ENCODE results near the gene IDH3G.

The IDH3G gene

GRCh38 chrX:153806999-153807575, 12.9 kb upstream of the IDH3G start:
- ATAC-seq (replicated peaks; ENCODE audit: extremely low read depth, poor library complexity, severe bottlenecking) (no peak), DNase-seq (ENCODE audit: low spot score in 2 of 2) (no peak)
- no peak overlapping the region for H3K27ac Mint-ChIP-seq (ENCODE audit: low read depth)
- H3K9me3 Mint-ChIP-seq, result no peaks in the 10 kb centered on the region
- H3K36me3 Mint-ChIP-seq (ENCODE audit: insufficient read depth), result peaks cover 5% of the 10 kb centered on the region
- no peak overlapping the region for H3K4me3 Mint-ChIP-seq
- H3K4me1 Mint-ChIP-seq, result no peaks in the 10 kb centered on the region
- no peaks in the 10 kb centered on the region for H3K27me3 Mint-ChIP-seq

GRCh38 chrX:153805436-153805835, 11.3 kb upstream of the IDH3G start:
- ATAC-seq (replicated peaks; ENCODE audit: extremely low read depth, poor library complexity, severe bottlenecking) (no peak), DNase-seq (ENCODE audit: low spot score in 2 of 2) (no peak)
- Mint-ChIP-seq H3K27ac (ENCODE audit: low read depth) (no peak overlapping the region), H3K4me1 (no peaks in the 10 kb centered on the region), H3K27me3 (no peaks in the 10 kb centered on the region), H3K36me3 (ENCODE audit: insufficient read depth) (peaks cover 6% of the 10 kb centered on the region), H3K4me3 (no peak overlapping the region), H3K9me3 (no peaks in the 10 kb centered on the region)

- no peak for ATAC-seq (replicated peaks; ENCODE audit: extremely low read depth, poor library complexity, severe bottlenecking)
- H3K9me3 Mint-ChIP-seq, result no peaks in the 10 kb centered on the region
Observed at GRCh38 chrX:153804621-153805020, 10.4 kb upstream of the IDH3G start.

GRCh38 chrX:153804100-153804595, 10.0 kb upstream of the IDH3G start:
- H3K4me1 Mint-ChIP-seq, result no peaks in the 10 kb centered on the region
- no peaks in the 10 kb centered on the region for H3K9me3 Mint-ChIP-seq
- H3K36me3 Mint-ChIP-seq (ENCODE audit: insufficient read depth), result peaks cover 6% of the 10 kb centered on the region
- no peaks in the 10 kb centered on the region for H3K27me3 Mint-ChIP-seq
- no peak overlapping the region for H3K27ac Mint-ChIP-seq (ENCODE audit: low read depth)
- DNase-seq (ENCODE audit: low spot score in 2 of 2) (no peak), ATAC-seq (replicated peaks; ENCODE audit: extremely low read depth, poor library complexity, severe bottlenecking) (no peak)
- no peak overlapping the region for H3K4me3 Mint-ChIP-seq

More at GRCh38 chrX:153804621-153805020, 10.4 kb upstream of the IDH3G start:
- Mint-ChIP-seq H3K4me3 (no peak overlapping the region), H3K4me1 (no peaks in the 10 kb centered on the region), H3K27ac (ENCODE audit: low read depth) (no peak overlapping the region), H3K27me3 (no peaks in the 10 kb centered on the region), H3K36me3 (ENCODE audit: insufficient read depth) (peaks cover 6% of the 10 kb centered on the region)
- no peak for DNase-seq (ENCODE audit: low spot score in 2 of 2)

- H3K4me1 Mint-ChIP-seq, result no peaks in the 10 kb centered on the region
- H3K9me3 Mint-ChIP-seq, result no peaks in the 10 kb centered on the region
- no peaks in the 10 kb centered on the region for H3K27me3 Mint-ChIP-seq
- peak overlapping the region; percentile 53 for H3K27ac Mint-ChIP-seq (ENCODE audit: low read depth)
- no peak for DNase-seq (ENCODE audit: low spot score in 2 of 2)
- H3K36me3 Mint-ChIP-seq (ENCODE audit: insufficient read depth), result peaks cover 7% of the 10 kb centered on the region
- no peak for ATAC-seq (replicated peaks; ENCODE audit: extremely low read depth, poor library complexity, severe bottlenecking)
- no peak overlapping the region for H3K4me3 Mint-ChIP-seq
Observed at GRCh38 chrX:153803211-153804099, 9.3 kb upstream of the IDH3G start.

GRCh38 chrX:153802513-153803045, 8.4 kb upstream of the IDH3G start:
- ATAC-seq (replicated peaks; ENCODE audit: extremely low read depth, poor library complexity, severe bottlenecking) (no peak), DNase-seq (ENCODE audit: low spot score in 2 of 2) (no peak)
- H3K9me3 Mint-ChIP-seq, result no peaks in the 10 kb centered on the region
- H3K27ac Mint-ChIP-seq (ENCODE audit: low read depth), result no peak overlapping the region
- no peak overlapping the region for H3K4me3 Mint-ChIP-seq
- H3K27me3 Mint-ChIP-seq, result no peaks in the 10 kb centered on the region
- H3K36me3 Mint-ChIP-seq (ENCODE audit: insufficient read depth), result peaks cover 7% of the 10 kb centered on the region
- no peaks in the 10 kb centered on the region for H3K4me1 Mint-ChIP-seq

- H3K27ac Mint-ChIP-seq (ENCODE audit: low read depth), result no peak overlapping the region
- no peaks in the 10 kb centered on the region for H3K4me1 Mint-ChIP-seq
- H3K36me3 Mint-ChIP-seq (ENCODE audit: insufficient read depth), result peaks cover 7% of the 10 kb centered on the region
- DNase-seq (ENCODE audit: low spot score in 2 of 2) (no peak), ATAC-seq (replicated peaks; ENCODE audit: extremely low read depth, poor library complexity, severe bottlenecking) (no peak)
- no peak overlapping the region for H3K4me3 Mint-ChIP-seq
- no peaks in the 10 kb centered on the region for H3K9me3 Mint-ChIP-seq
- no peaks in the 10 kb centered on the region for H3K27me3 Mint-ChIP-seq
Observed at GRCh38 chrX:153801669-153802068, 7.5 kb upstream of the IDH3G start.

- Mint-ChIP-seq H3K4me1 (peaks cover 5% of the 10 kb centered on the region), H3K27me3 (no peaks in the 10 kb centered on the region), H3K36me3 (ENCODE audit: insufficient read depth) (peaks cover 10% of the 10 kb centered on the region), H3K27ac (ENCODE audit: low read depth) (no peak overlapping the region), H3K4me3 (no peak overlapping the region), H3K9me3 (no peaks in the 10 kb centered on the region)
- ATAC-seq (replicated peaks; ENCODE audit: extremely low read depth, poor library complexity, severe bottlenecking) (no peak), DNase-seq (ENCODE audit: low spot score in 2 of 2) (no peak)
Observed at GRCh38 chrX:153800746-153801145, 6.6 kb upstream of the IDH3G start.

- no peaks in the 10 kb centered on the region for H3K9me3 Mint-ChIP-seq
- peaks cover 5% of the 10 kb centered on the region for H3K4me1 Mint-ChIP-seq
- H3K27me3 Mint-ChIP-seq, result no peaks in the 10 kb centered on the region
- H3K36me3 Mint-ChIP-seq (ENCODE audit: insufficient read depth), result peaks cover 10% of the 10 kb centered on the region
- H3K27ac Mint-ChIP-seq (ENCODE audit: low read depth), result no peak overlapping the region
- no peak for DNase-seq (ENCODE audit: low spot score in 2 of 2)
- no peak for ATAC-seq (replicated peaks; ENCODE audit: extremely low read depth, poor library complexity, severe bottlenecking)
- no peak overlapping the region for H3K4me3 Mint-ChIP-seq
Observed at GRCh38 chrX:153800177-153800722, 6.1 kb upstream of the IDH3G start.

- ATAC-seq (replicated peaks; ENCODE audit: extremely low read depth, poor library complexity, severe bottlenecking) (no peak), DNase-seq (ENCODE audit: low spot score in 2 of 2) (no peak)
- no peak overlapping the region for H3K27ac Mint-ChIP-seq (ENCODE audit: low read depth)
- H3K4me3 Mint-ChIP-seq, result no peak overlapping the region
- H3K36me3 Mint-ChIP-seq (ENCODE audit: insufficient read depth), result peaks cover 13% of the 10 kb centered on the region
- no peaks in the 10 kb centered on the region for H3K9me3 Mint-ChIP-seq
- H3K4me1 Mint-ChIP-seq, result peaks cover 5% of the 10 kb centered on the region
- H3K27me3 Mint-ChIP-seq, result no peaks in the 10 kb centered on the region
Observed at GRCh38 chrX:153799326-153799725, 5.2 kb upstream of the IDH3G start.

GRCh38 chrX:153797415-153798015, 3.3 kb upstream of the IDH3G start:
- no peak overlapping the region for H3K4me3 Mint-ChIP-seq
- H3K9me3 Mint-ChIP-seq, result no peaks in the 10 kb centered on the region
- DNase-seq (ENCODE audit: low spot score in 2 of 2), result no peak

More at GRCh38 chrX:153797415-153798015, 3.3 kb upstream of the IDH3G start:
- peaks cover 17% of the 10 kb centered on the region for H3K36me3 Mint-ChIP-seq (ENCODE audit: insufficient read depth)
- H3K4me1 Mint-ChIP-seq, result peaks cover 15% of the 10 kb centered on the region
- no peak overlapping the region for H3K27ac Mint-ChIP-seq (ENCODE audit: low read depth)
- H3K27me3 Mint-ChIP-seq, result no peaks in the 10 kb centered on the region
- no peak for ATAC-seq (replicated peaks; ENCODE audit: extremely low read depth, poor library complexity, severe bottlenecking)

All from central memory CD8-positive, alpha-beta T cell (primary cell).